Measurements from ENCODE around the gene PAPSS1. TPM values are rescaled to one million over a fixed set of nuclear protein-coding genes. Genes with fewer than 3 reads are reported as not detected.

Gene PAPSS1
- 10 to 100 TPM; 12.6 to 15.3 (median 13.6) TPM for total RNA-seq
- polyA plus RNA-seq = 11.5 TPM
- long read RNA-seq, donor 1, transcript PAPSS1-201 (12 exons, 2,731 nt) = major isoform, 26 of 29 reads
- long read RNA-seq, donor 1, partial matches to known transcripts = 2 of 29 reads
- long read RNA-seq, donor 1, other reads (novel, unspliced or antisense) = 1 of 29 reads
- long read RNA-seq, donor 2, transcript PAPSS1-201 (12 exons, 2,731 nt) = major isoform, 11 of 11 reads
- long read RNA-seq, donor 2, partial matches to known transcripts = 0 of 11 reads
- long read RNA-seq, donor 2, other reads (novel, unspliced or antisense) = 0 of 11 reads
- long read RNA-seq, donor 3, transcript PAPSS1-201 (12 exons, 2,731 nt) = major isoform, 76 of 86 reads
- long read RNA-seq, donor 3, partial matches to known transcripts = 5 of 86 reads
- long read RNA-seq, donor 3, other reads (novel, unspliced or antisense) = 5 of 86 reads
- long read RNA-seq, donor 4, transcript PAPSS1-201 (12 exons, 2,731 nt) = major isoform, 13 of 15 reads
- long read RNA-seq, donor 4, partial matches to known transcripts = 1 of 15 reads
- long read RNA-seq, donor 4, other reads (novel, unspliced or antisense) = 1 of 15 reads

DNA sequence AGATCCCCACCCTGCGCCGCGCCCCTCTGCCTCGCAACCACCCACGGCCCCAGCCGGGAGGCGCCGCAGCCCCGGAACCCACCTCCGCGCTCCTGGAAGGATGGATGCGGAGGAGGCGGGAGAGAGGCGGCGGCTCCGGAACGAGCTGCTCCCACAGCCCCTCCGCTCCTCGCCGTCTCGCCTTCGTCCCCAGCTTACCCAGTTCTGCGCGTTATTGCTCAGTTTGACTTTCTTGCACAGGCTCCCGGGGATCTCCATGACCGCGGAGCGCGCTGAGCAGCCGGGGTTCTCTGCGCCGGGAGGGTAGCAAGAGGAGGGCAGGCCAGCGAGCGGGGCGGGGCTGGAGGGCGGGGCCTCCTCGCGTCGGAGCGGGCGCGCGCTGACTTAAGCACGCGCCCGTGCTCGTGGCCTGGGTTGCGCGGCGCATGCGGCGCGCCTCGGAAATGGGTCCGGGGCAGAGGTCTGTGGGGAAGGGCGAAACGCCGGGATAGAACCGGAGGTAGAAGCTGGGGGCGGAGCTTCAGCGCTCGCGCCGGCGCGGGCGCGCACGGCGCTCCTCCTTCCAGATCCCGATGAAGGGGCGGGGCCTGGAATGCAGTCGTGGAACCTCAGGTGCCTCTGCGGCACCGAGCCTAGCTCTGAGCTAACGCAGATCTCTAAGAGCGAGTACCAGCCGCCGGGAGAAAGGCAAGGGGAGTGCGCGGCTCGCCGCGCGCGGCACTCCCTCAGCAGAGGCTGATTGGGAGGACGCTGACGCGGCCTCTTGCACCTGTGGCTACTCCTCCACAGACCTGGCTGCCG is at the start of gene PAPSS1:
Gene PAPSS1 (minus strand): TSS at position 313 of the 801 bp plus-strand sequence. CDS start 55 bp downstream, at position 258.
- no peaks in the 10 kb centered on the region for H3K9me3 ChIP-seq (ENCODE audit: control insufficient read depth, low read length)
- peak within 1 kb of the TSS; percentile 78 for H3K27ac ChIP-seq (ENCODE audit: low read length)
- WGBS = under 1% methylated on average over 90 of the region's 90 CpGs
- intact Hi-C loops (cut with DNase I) = no loop called here
- H3K4me1 ChIP-seq (ENCODE audit: control insufficient read depth, insufficient read depth, low read length) = no peaks in the 10 kb centered on the region
- peak within 1 kb of the TSS; percentile 83 for H3K4me3 ChIP-seq (ENCODE audit: low read length)
- H3K27me3 ChIP-seq (ENCODE audit: control insufficient read depth, insufficient read depth) = no peaks in the 10 kb centered on the region
- peak; percentile 99 for ATAC-seq
- peak; percentile 97 to 99 (median 99) for DNase-seq

DNA sequence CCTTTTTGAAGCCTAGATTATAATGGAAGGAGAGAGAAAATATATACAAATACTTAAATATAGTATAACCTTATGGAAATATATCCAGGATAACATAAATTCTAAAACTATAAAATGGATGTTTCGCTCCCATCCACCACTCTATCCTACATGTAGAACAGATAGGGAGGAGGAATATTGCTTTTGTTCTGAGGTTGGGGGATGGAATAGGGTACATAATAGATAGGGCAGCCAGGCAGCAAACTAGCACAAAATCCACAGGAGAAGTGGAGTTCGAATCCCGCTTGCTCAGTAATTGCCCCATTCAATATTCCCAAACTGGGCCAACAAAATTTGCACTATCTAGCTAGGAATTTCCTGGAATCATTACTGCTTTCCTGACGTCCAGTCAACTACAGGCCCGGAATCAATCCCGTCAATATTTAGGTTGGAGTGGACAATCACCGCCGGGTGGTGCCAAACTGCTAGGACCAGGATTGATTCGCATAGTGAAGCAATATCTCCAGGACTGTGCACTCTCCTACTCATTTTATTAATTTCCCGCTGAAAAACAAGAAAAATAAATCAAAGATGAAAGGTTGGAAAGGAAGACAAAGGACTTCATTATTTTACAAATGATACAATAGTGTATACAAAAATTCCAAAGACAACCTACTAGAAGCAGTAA is 40.4 kb upstream of the PAPSS1 start:
- DNase-seq (peak in 2 of 3 donors; percentile 35 to 60), ATAC-seq (peak in 1 of 2 donors; percentile 70)
- Histone ChIP-seq H3K9me3 (ENCODE audit: control insufficient read depth, low read length) (no peaks in the 10 kb centered on the region), H3K4me1 (ENCODE audit: control insufficient read depth, insufficient read depth, low read length) (no peaks in the 10 kb centered on the region), H3K27ac (ENCODE audit: low read length) (no peak overlapping the region), H3K4me3 (ENCODE audit: low read length) (no peak overlapping the region), H3K27me3 (ENCODE audit: control insufficient read depth, insufficient read depth) (no peaks in the 10 kb centered on the region)
- 71% methylated on average over 10 of the region's 10 CpGs for WGBS
- intact Hi-C loops (cut with DNase I) = loop anchor here in 2 of 4 donors (2.0 to 5.0 kb wide), 2 partner anchors 62 to 152 kb away; partner anchors contain the start of gene SGMS2 (in 1 of the 2)

DNA sequence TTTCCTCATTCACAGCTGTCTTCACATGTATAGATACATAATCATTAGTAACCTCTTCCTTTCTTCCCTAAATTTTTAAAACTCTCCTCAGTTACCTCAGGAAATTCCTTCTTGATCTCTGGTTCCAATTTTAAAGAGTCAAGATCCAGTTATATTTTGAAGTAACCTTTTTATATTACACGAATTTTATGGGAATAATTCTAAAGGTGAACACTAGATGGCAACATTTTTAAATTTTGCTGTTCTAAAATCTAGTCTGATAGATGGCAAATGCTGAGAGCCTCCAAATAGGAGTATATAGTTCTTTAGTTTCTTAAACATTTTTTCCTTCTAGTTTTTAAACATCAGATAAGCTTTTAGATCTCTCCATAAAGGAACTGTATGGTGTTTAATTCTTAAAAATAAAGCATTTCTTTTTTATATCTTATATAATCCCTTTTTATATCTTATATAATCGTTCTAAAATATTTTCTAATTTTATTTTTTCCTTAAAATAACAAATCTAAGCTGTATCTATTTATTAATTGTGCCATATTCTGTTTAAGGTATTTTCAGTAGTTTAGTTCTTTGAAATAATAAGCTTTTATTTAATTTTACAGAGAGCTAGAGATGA is 37.9 kb upstream of the PAPSS1 start:
- Histone ChIP-seq H3K27me3 (ENCODE audit: control insufficient read depth, insufficient read depth) (no peaks in the 10 kb centered on the region), H3K4me3 (ENCODE audit: low read length) (no peak overlapping the region), H3K27ac (ENCODE audit: low read length) (no peak overlapping the region), H3K4me1 (ENCODE audit: control insufficient read depth, insufficient read depth, low read length) (no peaks in the 10 kb centered on the region), H3K9me3 (ENCODE audit: control insufficient read depth, low read length) (no peaks in the 10 kb centered on the region)
- WGBS = 43% methylated on average over 2 of the region's 2 CpGs
- DNase-seq = no peak
- intact Hi-C loops (cut with DNase I) = loop anchor here in 3 of 4 donors (2.0 to 5.0 kb wide), 2 partner anchors 154 to 155 kb away; no protein-coding TSS in a partner anchor
- no peak for ATAC-seq

DNA sequence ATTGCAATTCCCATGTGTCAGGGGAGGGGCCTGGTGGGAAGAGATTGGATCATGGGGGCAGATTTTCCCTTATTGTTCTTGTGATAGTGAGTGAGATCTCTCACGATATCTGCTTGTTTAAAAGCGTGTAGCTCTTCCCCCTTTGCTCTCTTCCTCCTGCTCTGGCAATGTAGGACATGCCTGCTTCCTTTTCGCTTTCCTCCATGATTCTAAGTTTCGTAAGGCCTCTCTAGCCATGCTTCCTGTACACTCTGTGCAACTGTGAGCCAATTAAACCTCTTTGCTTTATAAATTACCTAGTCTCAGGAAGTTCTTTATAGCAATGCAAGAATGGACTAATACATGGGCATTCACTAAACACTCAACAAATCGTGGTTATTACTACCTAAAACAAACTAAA is 37.2 kb upstream of the PAPSS1 start:
- intact Hi-C loops (cut with DNase I) = loop anchor here in 2 of 4 donors (2.0 to 5.0 kb wide), 2 partner anchors 155 to 156 kb away; no protein-coding TSS in a partner anchor
- no peak overlapping the region for H3K27ac ChIP-seq (ENCODE audit: low read length)
- no peaks in the 10 kb centered on the region for H3K4me1 ChIP-seq (ENCODE audit: control insufficient read depth, insufficient read depth, low read length)
- no peaks in the 10 kb centered on the region for H3K9me3 ChIP-seq (ENCODE audit: control insufficient read depth, low read length)
- ATAC-seq (no peak), DNase-seq (no peak)
- no peak overlapping the region for H3K4me3 ChIP-seq (ENCODE audit: low read length)
- 68% methylated on average over 5 of the region's 5 CpGs for WGBS
- no peaks in the 10 kb centered on the region for H3K27me3 ChIP-seq (ENCODE audit: control insufficient read depth, insufficient read depth)

DNA sequence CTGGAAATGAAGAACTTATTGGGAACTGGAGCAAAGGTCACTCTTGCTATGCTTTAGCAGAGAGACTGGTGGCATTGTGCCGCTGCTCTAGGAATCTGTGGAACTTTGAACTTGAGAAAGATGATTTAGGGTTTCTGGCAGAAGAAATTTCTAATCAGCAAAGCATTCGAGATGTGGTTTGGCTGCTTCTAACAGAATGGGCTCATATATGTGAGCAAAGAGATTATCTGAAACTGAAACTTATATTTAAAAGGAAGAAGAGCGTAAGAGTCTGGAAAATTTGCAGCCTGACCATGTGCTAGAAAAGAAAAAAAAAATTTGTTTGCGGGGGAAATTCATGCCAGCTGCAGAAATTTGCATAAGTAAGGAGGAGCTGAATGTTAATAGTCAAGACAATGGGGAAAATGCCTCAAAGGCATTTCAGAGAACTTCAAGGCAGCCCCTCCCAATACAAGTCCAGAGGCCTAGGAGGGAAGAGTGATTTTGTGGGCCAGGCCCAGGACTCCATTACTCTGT is 35.9 kb upstream of the PAPSS1 start:
- H3K4me1 ChIP-seq (ENCODE audit: control insufficient read depth, insufficient read depth, low read length) = no peaks in the 10 kb centered on the region
- no peaks in the 10 kb centered on the region for H3K9me3 ChIP-seq (ENCODE audit: control insufficient read depth, low read length)
- intact Hi-C loops (cut with DNase I) = loop anchor here in 2 of 4 donors (2.0 to 5.0 kb wide), 2 partner anchors 156 to 157 kb away; no protein-coding TSS in a partner anchor
- ATAC-seq = no peak
- no peak overlapping the region for H3K27ac ChIP-seq (ENCODE audit: low read length)
- no peaks in the 10 kb centered on the region for H3K27me3 ChIP-seq (ENCODE audit: control insufficient read depth, insufficient read depth)
- WGBS = 62% methylated on average over 4 of the region's 4 CpGs
- H3K4me3 ChIP-seq (ENCODE audit: low read length) = no peak overlapping the region
- no peak for DNase-seq

DNA sequence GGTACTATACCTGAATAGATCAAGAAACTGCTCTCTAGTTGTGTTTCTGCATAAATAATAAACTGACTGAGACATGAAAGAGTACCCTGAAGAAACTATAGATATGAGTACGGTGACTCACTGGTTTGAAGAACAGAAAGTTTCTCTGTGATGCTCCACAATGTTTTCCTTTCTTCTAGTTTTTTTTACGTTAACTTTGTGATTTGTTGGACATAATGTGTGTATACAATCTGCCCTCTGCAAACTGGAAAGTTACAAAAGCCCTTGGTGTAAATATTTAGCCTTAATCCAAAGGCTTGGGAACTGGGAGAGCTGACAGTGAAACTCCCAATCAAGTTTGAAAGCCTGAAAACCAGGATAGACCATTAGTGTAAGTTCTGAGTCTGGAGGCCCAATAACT is 31.6 kb upstream of the PAPSS1 start:
- H3K9me3 ChIP-seq (ENCODE audit: control insufficient read depth, low read length) = no peaks in the 10 kb centered on the region
- ATAC-seq (no peak), DNase-seq (no peak)
- WGBS = 80% methylated on average over 2 of the region's 2 CpGs
- no peak overlapping the region for H3K27ac ChIP-seq (ENCODE audit: low read length)
- H3K4me3 ChIP-seq (ENCODE audit: low read length) = no peak overlapping the region
- no peaks in the 10 kb centered on the region for H3K27me3 ChIP-seq (ENCODE audit: control insufficient read depth, insufficient read depth)
- intact Hi-C loops (cut with DNase I) = no loop called here
- H3K4me1 ChIP-seq (ENCODE audit: control insufficient read depth, insufficient read depth, low read length) = no peaks in the 10 kb centered on the region

DNA sequence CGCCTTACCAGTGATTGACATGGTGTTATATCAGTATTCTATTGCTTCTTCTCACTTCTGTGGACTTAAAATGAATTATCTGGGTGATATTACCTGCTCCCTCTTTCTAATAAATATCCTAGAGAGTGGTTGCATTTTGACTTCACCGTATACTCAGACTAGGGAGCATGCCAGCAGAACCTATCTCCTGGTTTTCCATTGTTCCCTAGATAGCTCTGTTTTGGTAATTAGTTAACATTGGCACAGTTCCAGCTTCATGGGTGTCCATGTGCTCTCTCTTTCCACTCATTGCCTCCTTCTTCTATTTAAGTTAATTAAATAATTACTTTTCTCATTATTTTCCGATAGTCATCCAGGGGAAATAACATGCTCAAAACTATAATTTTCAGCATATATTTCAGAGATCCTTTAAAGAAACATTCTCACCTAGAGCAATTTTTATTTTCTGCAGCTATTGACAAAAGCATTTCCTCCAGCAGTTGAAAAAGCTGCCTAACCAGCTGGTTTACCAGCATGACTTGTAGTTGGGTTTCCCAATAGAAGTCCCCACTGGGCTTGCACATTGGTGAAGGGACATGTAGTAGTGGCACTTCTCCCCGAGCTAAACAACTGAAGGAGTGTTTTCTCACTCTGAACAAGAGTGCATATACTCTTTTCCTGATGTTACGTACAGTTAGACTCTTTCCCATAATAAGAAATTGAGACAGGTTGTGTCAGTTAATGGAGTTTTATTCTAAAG is 27.9 kb upstream of the PAPSS1 start:
- DNase-seq (no peak), ATAC-seq (peak in 1 of 2 donors; percentile 39)
- H3K4me3 ChIP-seq (ENCODE audit: low read length) = no peak overlapping the region
- no peaks in the 10 kb centered on the region for H3K4me1 ChIP-seq (ENCODE audit: control insufficient read depth, insufficient read depth, low read length)
- H3K27me3 ChIP-seq (ENCODE audit: control insufficient read depth, insufficient read depth) = no peaks in the 10 kb centered on the region
- intact Hi-C loops (cut with DNase I) = no loop called here
- no peak overlapping the region for H3K27ac ChIP-seq (ENCODE audit: low read length)
- WGBS = 70% methylated on average over 5 of the region's 5 CpGs
- H3K9me3 ChIP-seq (ENCODE audit: control insufficient read depth, low read length) = no peaks in the 10 kb centered on the region

DNA sequence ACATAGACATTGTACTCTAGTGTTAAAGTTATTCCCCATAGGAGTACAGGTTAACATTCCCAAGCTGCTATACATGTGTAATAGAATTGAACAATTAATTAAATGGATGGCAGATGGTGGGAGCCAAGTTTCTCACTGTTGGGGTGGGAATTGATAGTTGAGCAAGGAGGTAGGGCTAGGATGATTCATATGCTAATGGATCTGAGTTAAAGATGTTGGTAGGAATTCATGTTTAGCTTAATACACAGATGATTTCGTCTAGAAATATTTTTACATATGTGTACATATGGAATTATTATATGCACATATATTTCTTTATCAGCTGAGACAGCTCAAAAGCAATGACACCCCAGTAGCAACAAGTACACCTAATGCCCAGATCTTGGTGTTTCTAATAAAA is 26.1 kb upstream of the PAPSS1 start:
- no peak overlapping the region for H3K27ac ChIP-seq (ENCODE audit: low read length)
- H3K4me1 ChIP-seq (ENCODE audit: control insufficient read depth, insufficient read depth, low read length) = no peaks in the 10 kb centered on the region
- intact Hi-C loops (cut with DNase I) = no loop called here
- no peaks in the 10 kb centered on the region for H3K9me3 ChIP-seq (ENCODE audit: control insufficient read depth, low read length)
- no peak overlapping the region for H3K4me3 ChIP-seq (ENCODE audit: low read length)
- no peaks in the 10 kb centered on the region for H3K27me3 ChIP-seq (ENCODE audit: control insufficient read depth, insufficient read depth)
- ATAC-seq (no peak), DNase-seq (no peak)
- 70% methylated on average over 1 of the region's 1 CpG for WGBS

DNA sequence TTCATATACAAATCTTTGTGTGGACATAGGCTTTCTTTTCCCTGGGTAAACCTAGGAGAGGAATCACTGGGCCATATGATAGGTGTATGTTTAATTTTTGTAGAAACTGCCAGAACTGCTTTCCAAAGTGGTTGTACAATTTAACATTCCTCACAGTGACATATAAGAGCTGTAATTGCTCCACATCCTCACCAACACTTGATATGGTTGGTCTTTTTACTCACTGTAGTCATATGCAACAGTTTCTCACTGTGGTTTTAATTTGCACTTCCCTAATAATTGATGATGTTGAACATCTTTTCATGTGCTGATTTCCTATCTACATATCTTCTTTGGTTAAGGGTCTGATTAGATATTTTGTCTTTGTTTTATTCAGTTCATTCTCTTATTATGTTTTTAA is 24.5 kb upstream of the PAPSS1 start:
- ATAC-seq (no peak), DNase-seq (no peak)
- H3K27ac ChIP-seq (ENCODE audit: low read length) = no peak overlapping the region
- H3K4me3 ChIP-seq (ENCODE audit: low read length) = no peak overlapping the region
- H3K4me1 ChIP-seq (ENCODE audit: control insufficient read depth, insufficient read depth, low read length) = peaks cover 7% of the 10 kb centered on the region
- no peaks in the 10 kb centered on the region for H3K27me3 ChIP-seq (ENCODE audit: control insufficient read depth, insufficient read depth)
- intact Hi-C loops (cut with DNase I) = no loop called here
- H3K9me3 ChIP-seq (ENCODE audit: control insufficient read depth, low read length) = no peaks in the 10 kb centered on the region
